GM18951 (cell line): Measurements from ENCODE around the gene ZBED3.

Source experiments
- POLR2A ChIP-seq: IDR thresholded peaks from 4 replicates; pipeline ENCODE4 v1.6.1; 2011; ENCODE audit warnings: mild to moderate bottlenecking; ENCODE audit not compliant: insufficient read length, insufficient read depth; ENCODE audit errors: extremely low read depth
- in situ Hi-C: fragments of 300-500 bp; cut with MboI; formaldehyde crosslinking; loops from one replicate; pipeline ENCODE4 v1.12.0; 2022; ENCODE audit warnings: low sequenced_read_pairs, mixed read lengths, inconsistent platforms; ENCODE audit not compliant: unreplicated experiment

ZBED3 gene

GRCh38 chr5:77065256-77065655, 21.8 kb downstream of the ZBED3 start:
- in situ Hi-C loops: no loop called here
- TF ChIP-seq POLR2A: no peak

GRCh38 chr5:77064040-77064439, 23.0 kb downstream of the ZBED3 start:
- in situ Hi-C loops: no loop called here

GRCh38 chr5:77046416-77047073, 40.5 kb downstream of the ZBED3 start:
- in situ Hi-C loops: no loop called here
- TF ChIP-seq POLR2A: no peak

More at GRCh38 chr5:77064040-77064439, 23.0 kb downstream of the ZBED3 start:
- no peak for TF ChIP-seq POLR2A

- no peak for TF ChIP-seq POLR2A
- in situ Hi-C loops: no loop called here
Measured at GRCh38 chr5:77035950-77036349, 51.1 kb downstream of the ZBED3 start.

GRCh38 chr5:77033338-77033737, 53.7 kb downstream of the ZBED3 start:
- in situ Hi-C loops: no loop called here
- no peak for TF ChIP-seq POLR2A

GRCh38 chr5:77032635-77033034, 54.5 kb downstream of the ZBED3 start:
- in situ Hi-C loops: no loop called here
- no peak for TF ChIP-seq POLR2A

- TF ChIP-seq POLR2A: no peak
- in situ Hi-C loops: no loop called here
Measured at GRCh38 chr5:77031891-77032290, 55.2 kb downstream of the ZBED3 start.

GRCh38 chr5:77030097-77031071, 56.7 kb downstream of the ZBED3 start, which contains the start of gene AGGF1:
TSS of gene AGGF1 (plus strand) at chr5:77030404. CDS start at chr5:77030767, 363 bp downstream.
- in situ Hi-C loops: no loop called here
- peak; percentile 84 for TF ChIP-seq POLR2A

GRCh38 chr5:77029376-77029885, 57.7 kb downstream of the ZBED3 start:
- TF ChIP-seq POLR2A: no peak
- in situ Hi-C loops: no loop called here

GRCh38 chr5:77028631-77029375, 58.3 kb downstream of the ZBED3 start:
- no peak for TF ChIP-seq POLR2A
- in situ Hi-C loops: no loop called here

- in situ Hi-C loops: no loop called here
- no peak for TF ChIP-seq POLR2A
Measured at GRCh38 chr5:77024490-77024889, 62.6 kb downstream of the ZBED3 start.

GRCh38 chr5:77022511-77023417, 64.3 kb downstream of the ZBED3 start:
- in situ Hi-C loops: no loop called here
- TF ChIP-seq POLR2A: no peak
